Activated naive CD4-positive, alpha-beta T cell treated with anti-CD3 and anti-CD28 coated beads, Interleukin-2, amount 50 U/mL, for 16 hours (primary cell): ENCODE data around the gene PTPRCAP.
"Not testable (repeated sequence)": the region's sequence is repeated elsewhere in the genome, so short reads cannot be mapped to it uniquely, and the experiment has no call there.

Source experiments
- DNase-seq: peaks from one replicate; pipeline ENCODE4 v3.0.0-alpha.2; 2020

The PTPRCAP gene

DNA sequence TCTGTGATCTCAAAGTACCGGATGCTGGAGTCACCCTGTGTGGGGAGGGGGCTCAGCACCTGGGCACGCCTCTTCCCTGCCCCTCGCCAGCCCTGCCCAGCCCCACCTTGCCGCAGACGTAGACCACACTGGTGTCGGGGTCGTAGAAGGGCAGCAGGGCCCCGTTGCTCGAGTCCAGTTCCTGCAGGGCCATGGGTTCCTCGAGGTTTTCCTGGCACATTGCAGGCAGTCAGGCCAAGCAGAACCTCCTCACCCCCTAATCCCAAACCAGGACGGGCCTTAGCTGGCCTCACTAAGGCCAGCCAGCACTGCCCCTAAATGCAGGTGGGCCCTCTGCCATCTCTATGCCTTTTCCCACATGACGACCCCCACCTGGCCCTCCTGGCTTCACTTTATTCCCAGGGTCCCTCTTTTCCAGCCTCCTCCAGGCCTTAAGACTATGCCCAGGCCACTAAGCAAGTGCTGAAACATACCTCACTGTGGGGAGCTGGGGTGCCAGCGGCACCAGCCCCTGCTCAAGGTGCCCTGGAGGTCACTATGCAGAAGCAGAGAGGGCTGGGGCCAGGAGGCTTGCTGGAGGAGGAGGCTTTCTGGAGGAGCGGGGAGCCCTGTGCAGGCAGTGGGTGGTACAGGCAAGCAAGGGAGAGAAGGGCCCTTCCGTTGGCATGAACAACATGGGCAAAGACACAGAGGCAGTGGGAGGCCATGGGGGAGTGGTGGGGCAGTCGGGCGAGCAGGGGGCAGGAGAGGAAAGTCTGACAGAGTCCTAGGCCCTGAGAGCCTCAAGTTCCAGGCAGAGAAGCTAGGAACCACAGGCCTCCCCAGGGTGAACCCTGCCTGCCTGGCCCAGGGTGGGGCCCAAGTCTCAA is 3.0 kb upstream of the PTPRCAP start:
- no peak for DNase-seq

DNA sequence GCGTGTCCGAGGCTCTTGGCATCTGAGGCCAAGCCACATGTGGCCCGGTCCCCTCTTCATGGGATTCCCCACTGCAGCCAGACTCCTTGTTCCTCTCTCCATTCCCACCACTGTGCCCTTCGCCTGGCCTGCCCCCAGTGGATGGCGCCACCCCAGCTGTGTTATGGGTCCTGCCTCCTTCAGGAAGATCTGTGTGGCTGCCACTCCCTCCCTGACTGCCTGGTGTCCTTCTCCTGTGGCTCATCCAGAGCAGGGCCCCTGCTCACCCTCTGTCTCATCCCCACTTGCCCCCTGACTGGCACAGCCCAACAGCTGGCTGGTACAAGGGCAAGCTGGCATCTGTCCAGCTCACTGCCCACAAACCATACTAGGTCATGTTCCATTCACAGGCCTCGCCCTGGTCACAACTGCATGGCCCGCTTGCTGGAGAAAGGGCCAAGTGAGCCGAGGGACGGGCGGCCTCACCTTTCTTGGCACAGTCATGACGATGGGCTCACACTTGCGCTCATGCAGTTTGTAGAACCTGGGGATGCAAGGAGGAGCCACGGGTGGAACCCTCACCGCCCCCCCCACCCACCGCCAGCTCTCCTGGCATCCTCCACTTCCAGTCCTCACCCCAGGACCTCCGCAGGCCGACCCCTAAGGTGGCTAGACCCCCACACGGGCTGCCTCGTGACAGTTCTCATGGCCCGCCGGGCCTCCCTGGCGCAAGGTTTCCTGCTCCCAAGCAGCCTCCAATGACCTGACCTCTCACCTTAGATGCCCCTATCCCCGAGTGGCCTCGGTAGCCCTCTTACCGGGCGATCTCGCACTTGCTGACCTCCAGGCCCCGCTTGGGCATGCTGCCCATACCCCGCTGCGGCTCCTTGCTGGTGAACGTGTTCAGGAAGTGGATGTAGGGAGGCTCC is 2.1 kb upstream of the PTPRCAP start:
- DNase-seq = no peak

DNA sequence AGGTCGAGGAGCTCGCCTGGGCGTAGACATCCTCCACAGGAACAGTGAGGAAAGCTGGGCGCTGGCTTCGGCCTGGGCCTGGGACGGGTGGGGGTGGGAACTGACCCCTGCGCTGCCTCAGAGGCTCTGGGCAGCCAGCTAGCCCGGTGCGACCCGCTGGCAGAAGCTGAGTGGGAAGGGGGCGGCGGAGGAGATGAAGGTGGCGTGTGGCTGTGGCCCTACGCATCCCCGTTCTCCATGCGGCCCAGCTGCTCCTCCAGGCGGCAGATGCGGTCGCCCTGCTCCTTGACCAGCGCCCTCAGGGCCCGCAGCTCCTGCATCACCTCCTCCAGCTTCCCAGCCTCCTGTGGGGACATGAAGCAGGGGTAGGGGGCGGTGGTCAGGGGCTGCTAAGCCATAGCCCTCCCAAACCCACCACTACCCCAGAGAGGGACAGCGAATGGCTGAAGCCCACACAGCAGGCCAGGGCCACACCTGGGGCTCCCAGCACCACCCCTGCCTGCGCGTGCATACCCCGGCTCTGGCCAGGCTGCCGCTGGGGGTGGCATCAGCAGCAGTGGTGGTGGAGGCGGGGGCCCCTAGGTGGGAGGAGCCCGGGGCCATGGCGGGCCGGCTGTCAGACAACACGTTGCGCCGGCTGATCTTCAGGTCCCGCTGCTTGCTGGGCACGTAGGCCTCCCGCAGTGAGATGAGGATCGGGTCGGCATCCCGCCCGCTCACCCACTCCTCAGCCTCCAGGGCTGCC is 848 bp upstream of the PTPRCAP start:
- peak; percentile 82 for DNase-seq

DNA sequence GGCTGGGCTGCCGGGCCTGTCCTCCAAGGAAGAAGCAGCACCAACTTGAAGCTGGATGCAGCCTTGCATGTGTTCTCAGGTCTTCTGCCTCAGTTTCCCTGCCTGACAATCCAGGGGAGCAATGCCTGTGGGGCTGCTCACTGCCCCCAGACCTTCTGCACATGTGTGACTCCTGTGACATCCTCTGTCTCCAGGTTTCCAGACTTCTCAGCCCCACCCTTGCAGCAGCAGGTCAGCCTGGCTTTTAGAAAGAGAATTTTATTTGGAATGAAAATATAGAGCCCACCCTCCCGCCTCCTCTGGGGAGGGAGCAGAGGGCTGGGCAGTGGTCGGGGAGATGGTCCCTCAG is 301 bp upstream of the PTPRCAP start:
- no peak for DNase-seq

DNA sequence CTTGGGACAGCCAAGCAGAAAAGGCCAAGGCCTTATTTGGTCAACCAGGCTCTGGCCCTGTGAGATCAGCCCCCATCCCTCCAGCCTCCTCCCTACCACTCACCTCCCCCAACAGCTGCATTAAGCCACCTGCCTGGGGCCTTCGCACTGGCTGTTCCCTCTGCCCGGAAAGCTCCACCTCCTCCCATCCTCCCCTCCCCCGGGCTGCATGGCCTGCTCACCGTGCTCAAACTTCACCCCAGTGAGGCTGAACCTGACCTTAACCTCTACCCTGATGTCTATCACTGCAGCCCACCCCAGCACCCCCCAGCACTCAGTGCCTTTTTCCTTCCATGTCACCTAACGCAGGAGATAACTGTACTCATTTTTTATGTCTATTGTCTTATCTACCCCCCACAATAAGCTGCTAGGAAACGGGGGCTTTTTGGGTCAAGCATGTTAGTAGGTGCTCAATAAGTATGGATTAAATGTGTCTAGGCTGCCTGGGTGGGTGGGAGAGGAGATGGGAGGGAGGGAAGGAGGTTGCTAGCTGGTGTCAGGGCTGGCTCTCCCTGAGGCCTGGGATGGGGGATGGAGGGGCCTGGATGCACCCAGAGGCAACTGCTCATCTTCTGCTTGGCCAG is 912 bp downstream of the PTPRCAP start:
- peak; percentile 71 for DNase-seq

DNA sequence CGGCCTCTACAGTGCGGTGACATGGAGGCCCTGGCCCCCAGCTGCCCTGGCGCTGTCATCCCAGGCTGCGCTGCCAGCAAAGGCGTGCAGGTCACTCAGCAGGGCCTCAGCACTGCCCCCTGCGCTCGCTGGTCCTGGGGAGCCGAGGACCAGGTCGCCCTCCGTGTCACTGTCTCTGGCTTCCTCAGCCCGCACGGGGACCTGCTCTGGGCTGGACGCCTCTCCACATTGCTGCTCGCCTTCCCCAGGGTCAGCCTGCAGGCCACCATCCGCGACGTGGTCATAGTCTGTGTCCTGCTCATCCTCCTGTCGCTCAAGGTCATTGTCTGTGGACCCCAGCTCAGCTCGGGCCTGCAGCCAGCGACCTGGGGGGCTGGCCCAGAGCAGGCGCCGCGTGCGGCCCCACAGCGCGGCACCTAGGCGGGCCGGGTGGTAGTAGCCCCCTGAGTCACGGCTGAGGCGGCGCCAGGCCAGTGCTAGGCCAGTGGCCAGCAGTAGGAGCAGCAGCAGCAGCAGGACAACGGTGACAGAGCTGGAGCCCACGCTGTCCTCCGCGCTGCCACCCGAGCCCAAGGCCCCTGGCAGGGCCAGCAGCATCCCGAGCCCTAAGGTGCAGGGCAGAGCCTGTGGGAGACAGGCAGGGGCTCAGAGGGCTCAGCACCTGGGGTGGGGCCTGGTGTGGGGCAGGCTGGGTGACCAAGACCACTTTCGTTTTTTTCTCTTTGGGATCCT is 1.6 kb downstream of the PTPRCAP start:
- no peak for DNase-seq

DNA sequence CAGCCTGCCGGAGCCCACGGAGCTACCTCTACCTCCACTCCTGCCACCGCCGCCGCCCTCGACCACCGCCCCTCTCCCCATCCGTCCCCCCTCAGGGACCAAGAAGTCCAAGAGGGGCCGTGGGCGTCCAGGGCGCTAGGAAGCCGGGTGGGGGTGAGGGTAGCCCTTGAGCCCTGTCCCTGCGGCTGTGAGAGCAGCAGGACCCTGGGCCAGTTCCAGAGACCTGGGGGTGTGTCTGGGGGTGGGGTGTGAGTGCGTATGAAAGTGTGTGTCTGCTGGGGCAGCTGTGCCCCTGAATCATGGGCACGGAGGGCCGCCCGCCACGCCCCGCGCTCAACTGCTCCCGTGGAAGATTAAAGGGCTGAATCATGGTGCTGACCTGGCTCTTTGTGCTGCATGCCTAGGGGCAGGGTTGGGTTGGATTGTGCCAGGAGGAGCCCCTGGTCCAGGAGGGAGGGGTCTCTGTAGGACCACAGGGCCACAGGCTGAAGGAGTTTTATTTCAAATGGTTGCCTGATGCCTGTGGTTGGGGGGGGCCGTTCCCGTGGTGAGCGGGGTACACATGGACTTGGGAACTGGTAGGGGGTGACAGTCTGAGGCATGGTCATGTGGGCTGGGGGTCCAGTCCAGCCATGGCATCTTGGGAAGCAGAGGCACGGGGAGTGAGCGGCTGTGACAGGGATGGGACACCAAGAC is 2.3 kb downstream of the PTPRCAP start:
- DNase-seq = no peak

DNA sequence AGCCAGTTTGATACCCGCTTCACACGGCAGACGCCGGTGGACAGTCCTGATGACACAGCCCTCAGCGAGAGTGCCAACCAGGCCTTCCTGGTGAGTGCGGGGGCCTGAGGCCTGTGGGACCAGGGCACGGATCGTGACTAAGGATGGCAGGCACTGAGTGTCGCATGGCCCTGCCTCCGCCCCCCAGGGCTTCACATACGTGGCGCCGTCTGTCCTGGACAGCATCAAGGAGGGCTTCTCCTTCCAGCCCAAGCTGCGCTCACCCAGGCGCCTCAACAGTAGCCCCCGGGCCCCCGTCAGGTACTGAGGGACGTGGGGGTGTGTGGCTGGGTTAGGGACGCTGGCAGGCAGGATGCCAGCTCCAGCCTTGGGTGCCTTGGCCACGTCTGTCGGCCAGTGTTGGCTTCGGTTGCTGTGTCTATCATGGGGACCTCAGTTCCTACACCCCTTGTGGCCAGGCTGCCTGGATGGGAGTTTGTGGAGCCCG is 3.0 kb downstream of the PTPRCAP start:
- no peak for DNase-seq

DNA sequence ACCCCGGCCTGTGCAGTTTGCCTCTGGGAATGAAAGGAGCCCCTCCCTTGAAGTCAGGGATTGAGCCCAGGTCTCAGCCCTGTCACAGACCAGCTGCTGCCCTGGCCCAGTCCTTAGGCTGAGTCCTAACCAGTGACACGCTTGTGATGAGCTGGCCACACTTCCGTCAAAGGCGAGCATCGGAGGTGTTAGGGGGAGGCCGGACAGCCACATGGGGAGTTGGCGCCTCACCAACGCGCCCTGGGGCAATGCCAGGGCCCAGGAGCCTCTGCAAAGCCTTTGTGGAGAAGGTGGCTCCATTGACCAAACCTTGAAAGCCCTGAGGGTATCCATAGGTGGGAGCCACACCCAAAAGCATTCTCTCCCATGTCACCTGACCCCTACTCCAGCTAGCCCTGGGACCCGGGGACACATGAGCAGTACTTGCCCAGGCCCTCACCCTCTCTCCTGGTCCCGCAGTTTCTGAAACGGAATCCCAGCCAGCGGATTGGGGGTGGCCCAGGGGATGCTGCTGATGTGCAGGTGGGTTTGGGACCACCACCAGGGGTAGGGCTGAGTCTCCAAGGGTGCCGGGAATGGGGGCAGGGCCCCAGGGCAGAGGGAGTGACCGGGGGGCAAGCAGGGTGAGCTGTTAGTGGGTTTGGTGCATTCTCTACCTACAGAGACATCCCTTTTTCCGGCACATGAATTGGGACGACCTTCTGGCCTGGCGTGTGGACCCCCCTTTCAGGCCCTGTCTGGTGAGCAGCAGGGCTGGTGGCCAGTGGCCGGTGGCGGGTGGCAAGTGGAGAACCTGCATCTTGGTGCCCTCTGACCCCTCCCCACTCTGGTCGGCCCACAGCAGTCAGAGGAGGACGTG is 3.7 kb downstream of the PTPRCAP start:
- no peak for DNase-seq

DNA sequence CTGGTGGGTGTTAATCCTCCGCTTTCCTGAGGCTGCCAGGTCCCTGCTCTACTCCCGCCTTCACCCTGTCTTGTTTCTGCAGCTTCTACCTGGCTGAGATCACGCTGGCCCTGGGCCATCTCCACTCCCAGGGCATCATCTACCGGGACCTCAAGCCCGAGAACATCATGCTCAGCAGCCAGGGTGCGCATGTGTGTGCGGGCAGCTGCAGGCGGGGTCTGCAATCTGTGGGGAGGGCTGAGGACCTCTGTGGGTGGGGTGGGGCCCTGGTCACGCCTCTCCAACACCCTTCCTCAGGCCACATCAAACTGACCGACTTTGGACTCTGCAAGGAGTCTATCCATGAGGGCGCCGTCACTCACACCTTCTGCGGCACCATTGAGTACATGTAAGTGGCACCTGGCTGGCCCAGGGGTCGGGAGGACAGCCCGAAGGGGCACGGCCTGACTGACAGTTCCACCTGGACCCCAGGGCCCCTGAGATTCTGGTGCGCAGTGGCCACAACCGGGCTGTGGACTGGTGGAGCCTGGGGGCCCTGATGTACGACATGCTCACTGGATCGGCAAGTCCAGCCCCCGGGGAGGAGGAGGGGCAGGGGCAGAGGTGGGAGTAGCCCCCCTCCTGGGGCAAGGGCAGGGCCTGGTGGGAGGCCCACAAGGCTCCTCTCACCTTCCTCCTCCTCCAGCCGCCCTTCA is 4.7 kb downstream of the PTPRCAP start:
- DNase-seq = no peak

DNA sequence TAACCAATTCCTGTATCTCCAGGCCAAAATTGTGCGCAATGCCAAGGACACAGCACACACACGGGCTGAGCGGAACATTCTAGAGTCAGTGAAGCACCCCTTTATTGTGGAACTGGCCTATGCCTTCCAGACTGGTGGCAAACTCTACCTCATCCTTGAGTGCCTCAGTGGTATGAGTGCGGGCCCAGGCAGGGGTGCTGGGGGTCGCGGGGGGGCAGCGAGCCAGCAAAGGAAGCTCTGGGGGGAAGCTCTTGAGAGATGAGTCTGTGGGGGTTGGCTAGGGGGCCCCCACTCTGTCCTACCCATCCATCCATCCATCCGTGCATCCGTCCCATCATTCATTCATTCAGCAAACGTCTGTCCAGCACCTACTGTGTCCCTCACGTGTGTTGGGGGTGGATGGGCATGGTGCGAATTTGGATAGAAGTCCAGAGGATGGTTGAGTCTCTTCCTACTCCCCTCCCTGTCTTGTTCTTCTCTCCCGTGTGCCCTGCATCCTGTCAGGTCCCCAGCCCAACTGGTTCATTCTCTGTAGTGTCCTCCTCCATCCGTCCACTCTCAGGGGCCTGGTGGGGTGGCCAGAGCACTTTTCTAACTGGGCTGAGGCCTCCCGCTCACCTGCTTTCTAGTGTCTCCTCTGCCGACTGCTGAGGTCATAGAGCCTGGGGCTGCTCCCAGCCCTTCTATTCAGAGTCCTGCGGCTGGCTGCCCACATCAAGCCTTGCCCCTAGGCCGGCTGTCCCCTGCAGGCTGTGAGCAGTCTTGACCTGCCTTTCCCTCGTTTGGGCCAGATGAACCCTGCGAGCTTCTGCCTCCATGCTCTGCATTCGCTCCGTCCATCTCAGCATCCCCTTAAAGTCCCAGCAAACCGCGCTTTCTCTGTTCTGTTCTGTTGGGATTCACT is 5.9 kb downstream of the PTPRCAP start:
- no peak for DNase-seq

DNA sequence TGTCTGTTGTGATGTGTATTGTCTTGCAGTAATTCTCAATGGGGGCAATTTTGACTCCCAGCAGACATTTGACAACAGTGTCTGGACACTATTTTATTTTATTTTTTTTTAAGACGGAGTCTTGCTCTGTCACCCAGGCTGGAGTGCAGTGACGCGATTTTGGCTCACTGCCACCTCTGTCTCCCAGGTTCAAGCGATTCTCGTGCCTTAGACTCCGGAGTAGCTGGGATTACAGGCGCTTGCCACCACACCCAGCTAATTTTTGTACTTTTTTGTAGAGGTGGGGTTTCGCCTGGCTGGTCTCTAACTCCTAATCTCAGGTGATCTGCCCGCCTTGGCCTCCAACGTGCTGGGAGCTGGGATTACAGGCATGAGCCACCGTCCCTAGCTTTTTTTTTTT is 7.8 kb downstream of the PTPRCAP start:
- no peak for DNase-seq

DNA sequence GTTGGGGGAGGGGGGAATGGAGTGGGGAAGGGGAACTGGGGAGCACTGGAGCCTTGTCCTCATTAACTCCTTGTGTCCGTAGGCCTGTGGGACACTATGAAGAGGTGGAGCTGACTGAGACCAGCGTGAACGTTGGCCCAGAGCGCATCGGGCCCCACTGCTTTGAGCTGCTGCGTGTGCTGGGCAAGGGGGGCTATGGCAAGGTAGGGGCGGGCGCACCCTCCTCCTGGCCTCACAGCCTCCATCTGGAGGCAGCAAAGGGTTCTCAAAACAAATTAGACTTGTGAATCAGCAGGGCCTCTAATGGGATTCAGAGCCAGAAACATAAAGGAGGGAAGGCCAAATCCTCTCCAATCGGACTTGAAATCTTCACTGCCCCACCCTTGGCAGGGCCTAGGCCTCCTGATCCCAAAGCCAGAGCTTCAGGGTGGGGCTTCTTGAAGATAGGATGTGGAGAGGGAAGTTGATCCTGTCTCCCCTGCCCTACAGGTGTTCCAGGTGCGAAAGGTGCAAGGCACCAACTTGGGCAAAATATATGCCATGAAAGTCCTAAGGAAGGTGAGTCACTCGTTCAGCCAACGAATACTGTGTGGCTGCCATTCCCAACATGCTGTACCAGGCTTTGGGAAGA is 8.3 kb downstream of the PTPRCAP start:
- no peak for DNase-seq

DNA sequence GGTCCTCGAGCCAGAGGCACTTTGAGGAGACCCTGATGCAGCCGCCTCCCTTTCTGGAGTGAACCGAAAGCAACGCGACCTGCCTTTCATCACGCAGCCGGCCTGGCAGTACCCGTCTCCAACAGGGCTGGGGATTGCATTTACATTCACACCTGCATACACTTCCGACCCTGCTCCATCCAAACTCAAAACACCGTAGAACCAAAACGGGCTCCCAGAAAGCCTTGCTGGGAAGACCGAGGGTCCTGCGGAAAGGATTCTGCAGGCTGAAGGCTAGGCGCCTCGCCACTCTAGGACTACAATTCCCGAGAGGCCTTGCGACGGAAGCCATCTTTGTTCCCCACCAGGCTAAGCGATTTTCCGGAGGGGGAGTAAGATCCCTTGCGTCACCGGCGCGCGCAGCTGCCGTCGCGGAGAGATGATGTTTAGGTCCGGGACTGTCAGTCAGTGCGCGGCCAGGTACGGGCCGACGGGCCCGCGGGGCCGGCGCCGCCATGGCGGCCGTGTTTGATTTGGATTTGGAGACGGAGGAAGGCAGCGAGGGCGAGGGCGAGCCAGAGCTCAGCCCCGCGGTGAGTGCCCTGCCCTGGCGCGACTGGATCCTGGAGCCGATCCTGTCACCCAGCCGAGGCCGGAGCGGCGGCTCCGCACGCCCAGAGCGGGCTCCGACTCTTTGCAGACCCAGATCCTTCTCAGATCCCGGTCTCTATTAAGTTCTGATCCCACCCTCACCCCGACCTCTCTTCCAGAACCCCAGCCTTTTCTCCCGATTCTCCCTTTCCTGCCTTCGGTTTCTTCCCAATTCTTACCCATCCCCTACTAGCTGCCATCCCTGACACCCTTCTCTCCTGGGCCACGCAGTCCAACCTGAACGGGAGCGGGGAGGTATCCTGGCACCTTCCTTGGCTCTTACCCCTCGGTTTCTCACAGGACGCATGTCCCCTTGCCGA is 9.2 kb downstream of the PTPRCAP start, which contains the start of gene RPS6KB2:
Gene RPS6KB2, plus strand, starts transcription at position 443 of the 950 bp plus-strand sequence. Its CDS starts 52 bp downstream, at position 495.
- peak; percentile 99 for DNase-seq

DNA sequence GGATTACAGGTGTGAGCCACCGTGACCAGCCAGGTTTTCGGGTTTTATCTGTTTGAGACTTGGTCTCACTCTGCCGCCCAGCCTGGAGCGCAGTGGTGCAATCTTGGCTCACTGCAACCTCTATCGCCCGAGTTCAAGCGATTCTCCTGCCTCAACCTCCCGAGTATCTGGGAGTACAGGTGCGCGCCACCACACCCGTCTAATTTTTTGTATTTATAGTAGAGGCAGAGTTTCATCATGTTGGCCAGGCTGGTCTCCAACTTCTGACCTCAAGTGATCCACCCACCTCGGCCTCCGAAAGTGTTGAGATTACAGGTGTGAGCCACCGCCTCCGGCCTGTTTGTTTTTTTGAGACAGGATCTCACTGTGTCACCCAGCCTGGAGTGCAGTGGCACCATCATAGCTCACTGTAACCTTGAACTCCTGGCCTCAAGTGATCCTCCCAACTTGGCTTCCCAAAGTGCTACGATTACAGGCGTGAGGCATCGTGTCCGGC is 10.1 kb downstream of the PTPRCAP start:
- not testable (repeated sequence) for DNase-seq

DNA sequence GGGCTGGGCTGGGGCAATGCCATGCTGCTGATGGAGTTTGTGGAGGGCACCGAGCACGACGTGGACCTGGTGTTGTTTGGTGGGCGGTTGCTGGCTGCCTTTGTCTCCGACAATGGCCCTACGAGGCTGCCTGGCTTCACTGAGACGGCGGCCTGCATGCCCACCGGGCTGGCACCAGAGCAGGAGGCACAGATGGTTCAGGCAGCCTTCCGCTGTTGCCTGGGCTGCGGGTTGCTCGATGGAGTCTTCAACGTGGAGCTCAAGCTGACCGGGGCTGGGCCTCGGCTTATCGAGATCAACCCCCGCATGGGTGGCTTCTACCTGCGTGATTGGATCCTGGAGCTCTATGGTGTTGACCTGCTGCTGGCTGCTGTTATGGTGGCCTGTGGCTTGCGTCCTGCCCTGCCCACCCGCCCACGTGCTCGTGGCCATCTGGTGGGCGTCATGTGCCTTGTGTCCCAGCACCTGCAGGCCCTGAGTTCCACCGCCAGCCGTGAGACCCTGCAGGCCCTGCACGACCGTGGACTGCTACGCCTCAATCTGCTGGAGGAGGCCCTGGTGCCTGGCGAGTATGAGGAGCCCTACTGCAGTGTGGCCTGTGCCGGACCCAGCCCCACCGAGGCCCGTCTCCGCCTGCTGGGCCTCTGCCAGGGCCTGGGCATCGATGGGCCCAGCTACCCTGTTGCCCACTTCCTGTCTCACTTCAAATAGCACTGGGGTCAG is 13.4 kb downstream of the PTPRCAP start:
- no peak for DNase-seq
